Stomach smooth muscle (tissue), 2 donors: ENCODE measurements around the gene ALDH1L1.

Experiments used
- H3K27ac ChIP-seq: one replicate; pipeline ENCODE4 v1.7.0; 2013; ENCODE audit warnings: mild to moderate bottlenecking, low read length, inconsistent platforms
- H3K27me3 ChIP-seq, 2 donors: one replicate each; pipeline ENCODE4 v1.7.0; 2013; ENCODE audit warnings: low read length in 2 of 2; ENCODE audit not compliant: insufficient read depth in 2 of 2, control insufficient read depth in 1 of 2
- H3K36me3 ChIP-seq, 2 donors: one replicate each; pipeline ENCODE4 v1.7.0; 2013; ENCODE audit warnings: low read length in 2 of 2; ENCODE audit not compliant: control insufficient read depth in 2 of 2, insufficient read depth in 2 of 2
- H3K4me1 ChIP-seq: one replicate; pipeline ENCODE4 v1.7.0; 2013; ENCODE audit warnings: low read length; ENCODE audit not compliant: control insufficient read depth, insufficient read depth
- H3K4me3 ChIP-seq, 2 donors: one replicate each; pipeline ENCODE4 v1.7.0; 2013; ENCODE audit warnings: low read length in 2 of 2
- H3K9ac ChIP-seq, 2 donors: one replicate each; pipeline ENCODE4 v1.7.0; 2013; ENCODE audit warnings: low read length in 2 of 2, mild to moderate bottlenecking in 1 of 2
- H3K9me3 ChIP-seq, 2 donors: one replicate each; pipeline ENCODE4 v1.7.0; 2013; ENCODE audit warnings: low read length in 2 of 2; ENCODE audit not compliant: control insufficient read depth in 2 of 2
- donor health status: healthy.
- donor health status: Pancreatic carcinoma.

The ALDH1L1 gene

GRCh38 chr3:126109146-126109879 is 71.1 kb downstream of the ALDH1L1 start:
- Histone ChIP-seq H3K9ac (no peak overlapping the region), H3K9me3 (no peaks in the 10 kb centered on the region), H3K27me3 (no peaks in the 10 kb centered on the region), H3K36me3 (peaks cover 0 to 12% of the 10 kb centered on the region in 2 donors), H3K27ac (no peak overlapping the region), H3K4me1 (no peaks in the 10 kb centered on the region), H3K4me3 (no peak overlapping the region)

DNA sequence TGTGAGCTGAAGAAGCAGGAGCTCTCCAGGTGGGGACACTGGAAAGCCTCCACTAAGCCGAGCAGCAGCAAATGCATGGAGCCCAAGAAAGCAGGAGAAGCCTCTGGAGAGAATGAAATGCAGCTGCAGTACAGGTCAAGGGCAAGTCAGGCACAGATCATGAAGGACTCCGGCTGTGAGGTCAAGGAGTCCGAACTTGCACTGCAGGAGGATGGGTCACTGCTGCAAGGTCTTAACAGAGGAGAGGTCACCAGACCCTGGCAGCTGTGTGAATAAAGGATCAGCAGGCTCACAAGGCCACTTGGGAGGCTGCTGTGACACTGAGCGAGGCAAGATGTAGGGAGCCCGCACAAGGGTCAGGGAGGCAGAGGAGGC is 71.7 kb downstream of the ALDH1L1 start:
- H3K4me1 ChIP-seq: no peaks in the 10 kb centered on the region
- H3K4me3 ChIP-seq: no peak overlapping the region
- no peak overlapping the region for H3K27ac ChIP-seq
- H3K27me3 ChIP-seq: no peaks in the 10 kb centered on the region
- H3K9me3 ChIP-seq: no peaks in the 10 kb centered on the region
- no peak overlapping the region for H3K9ac ChIP-seq
- peaks cover 0 to 12% of the 10 kb centered on the region in 2 donors for H3K36me3 ChIP-seq

DNA sequence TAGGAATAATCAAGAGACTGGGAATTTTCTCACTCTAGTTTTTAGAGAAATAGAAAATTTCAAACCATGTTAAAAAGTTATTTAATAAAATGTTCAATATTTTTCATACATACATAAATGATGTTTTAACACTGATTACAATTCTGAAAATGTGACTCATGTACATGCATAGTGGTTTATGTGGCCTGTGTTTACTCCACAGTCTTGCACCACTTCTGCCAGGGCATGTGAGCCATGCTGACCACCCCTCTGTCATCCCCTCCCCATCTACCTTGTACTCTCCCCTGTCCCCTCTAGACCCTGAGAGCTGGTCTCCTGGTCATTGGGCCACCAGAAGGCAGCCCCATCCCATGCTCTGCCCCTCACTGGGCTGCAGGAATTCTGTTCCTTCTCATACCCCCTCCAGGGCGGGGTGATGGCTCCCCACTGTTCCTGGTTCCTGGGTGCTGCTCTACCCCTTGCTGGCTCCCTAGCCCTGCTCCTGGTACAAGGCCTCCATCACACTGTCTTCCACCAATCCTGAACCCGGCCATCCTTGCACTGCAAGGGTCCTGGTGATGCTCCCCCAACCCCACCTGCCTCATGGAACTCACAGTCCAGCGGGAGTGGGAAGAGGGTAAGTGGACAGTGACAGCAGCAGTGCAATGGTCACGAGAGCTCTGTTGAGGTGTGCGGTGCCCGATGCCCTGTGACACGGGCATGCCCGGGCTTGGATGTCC is 72.3 kb downstream of the ALDH1L1 start:
- peaks cover 0 to 12% of the 10 kb centered on the region in 2 donors for H3K36me3 ChIP-seq
- H3K4me3 ChIP-seq: no peak overlapping the region
- no peak overlapping the region for H3K9ac ChIP-seq
- H3K9me3 ChIP-seq: no peaks in the 10 kb centered on the region
- H3K27me3 ChIP-seq: no peaks in the 10 kb centered on the region
- H3K27ac ChIP-seq: no peak overlapping the region
- peaks cover 4% of the 10 kb centered on the region for H3K4me1 ChIP-seq

GRCh38 chr3:126107203-126107939 is 73.0 kb downstream of the ALDH1L1 start:
- H3K27ac ChIP-seq: no peak overlapping the region
- H3K4me1 ChIP-seq: peaks cover 11% of the 10 kb centered on the region
- H3K9ac ChIP-seq: no peak overlapping the region
- no peaks in the 10 kb centered on the region for H3K9me3 ChIP-seq
- no peak overlapping the region for H3K4me3 ChIP-seq
- H3K36me3 ChIP-seq: peaks cover 0 to 12% of the 10 kb centered on the region in 2 donors
- H3K27me3 ChIP-seq: no peaks in the 10 kb centered on the region

- no peaks in the 10 kb centered on the region for H3K9me3 ChIP-seq
- H3K36me3 ChIP-seq: peaks cover 0 to 12% of the 10 kb centered on the region in 2 donors
Observed at GRCh38 chr3:126106336-126107202, 73.8 kb downstream of the ALDH1L1 start.

DNA sequence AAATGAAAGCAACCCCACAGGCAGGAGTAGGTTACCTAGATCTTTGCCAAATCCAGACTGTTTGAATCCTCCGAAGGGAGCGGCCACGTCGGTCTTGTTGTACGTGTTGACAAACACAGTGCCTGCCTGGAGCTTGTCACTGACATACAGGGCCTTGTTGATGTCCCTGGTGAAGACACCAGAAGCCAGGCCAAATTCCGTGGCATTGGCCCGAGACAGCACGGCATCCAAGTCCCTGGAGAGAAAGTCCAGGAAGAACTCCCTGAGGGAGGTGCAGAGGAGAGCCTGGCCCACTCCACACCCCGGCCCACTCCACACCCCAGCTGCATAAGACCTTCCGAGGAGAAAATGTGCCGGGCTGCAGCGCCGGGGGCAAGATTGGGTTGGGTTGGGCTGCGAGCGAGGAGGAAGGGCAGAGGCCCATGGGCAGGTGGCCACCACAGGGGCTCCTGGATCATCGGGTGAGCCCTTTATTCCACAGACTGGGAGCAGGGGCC is 74.6 kb downstream of the ALDH1L1 start:
- Histone ChIP-seq H3K9me3 (no peaks in the 10 kb centered on the region), H3K4me1 (peaks cover 20% of the 10 kb centered on the region), H3K27ac (no peak overlapping the region), H3K9ac (no peak overlapping the region), H3K4me3 (no peak overlapping the region), H3K36me3 (peaks cover 0 to 12% of the 10 kb centered on the region in 2 donors), H3K27me3 (no peaks in the 10 kb centered on the region)

More at GRCh38 chr3:126106336-126107202, 73.8 kb downstream of the ALDH1L1 start:
- Histone ChIP-seq H3K4me1 (peaks cover 16% of the 10 kb centered on the region), H3K27me3 (no peaks in the 10 kb centered on the region), H3K9ac (no peak overlapping the region), H3K27ac (no peak overlapping the region), H3K4me3 (no peak overlapping the region)

GRCh38 chr3:126104742-126105605 is 75.4 kb downstream of the ALDH1L1 start:
- Histone ChIP-seq H3K9me3 (no peaks in the 10 kb centered on the region), H3K27ac (no peak overlapping the region), H3K4me1 (peaks cover 20% of the 10 kb centered on the region), H3K36me3 (peaks cover 0 to 12% of the 10 kb centered on the region in 2 donors), H3K4me3 (no peak overlapping the region), H3K9ac (no peak overlapping the region), H3K27me3 (no peaks in the 10 kb centered on the region)

DNA sequence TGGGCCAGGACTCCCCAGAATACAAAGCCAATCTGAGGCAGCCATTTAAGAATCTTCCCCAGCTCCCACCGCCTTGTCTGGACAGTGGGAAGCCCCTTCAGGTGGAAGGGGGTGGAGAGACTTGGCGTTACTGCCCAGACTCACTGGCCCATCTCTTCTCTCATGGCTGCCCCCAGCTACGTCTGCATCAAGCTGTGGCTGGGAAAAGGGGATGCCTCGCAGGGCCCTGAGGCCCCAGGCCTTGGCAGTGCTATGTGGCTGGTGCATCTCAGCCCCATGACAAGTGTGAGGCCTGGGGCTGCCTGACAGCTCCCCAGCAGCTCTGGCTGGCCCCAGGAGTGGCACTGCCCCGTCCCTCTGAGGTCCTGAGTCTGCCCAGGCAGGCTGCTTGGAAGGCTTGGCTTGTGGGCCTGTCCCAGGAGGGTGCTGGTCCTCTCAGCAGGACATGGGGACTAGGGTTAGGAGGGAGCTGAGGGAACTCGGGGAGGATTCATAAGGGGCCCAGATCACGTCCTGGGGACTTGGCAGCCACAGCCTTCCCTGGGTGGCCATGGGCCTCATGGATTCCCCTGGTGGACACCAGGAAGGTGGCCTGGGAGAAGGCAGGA is 76.3 kb downstream of the ALDH1L1 start:
- no peaks in the 10 kb centered on the region for H3K27me3 ChIP-seq
- no peaks in the 10 kb centered on the region for H3K9me3 ChIP-seq
- H3K4me1 ChIP-seq: peaks cover 20% of the 10 kb centered on the region
- H3K9ac ChIP-seq: no peak overlapping the region
- H3K36me3 ChIP-seq: peaks cover 0 to 12% of the 10 kb centered on the region in 2 donors
- no peak overlapping the region for H3K27ac ChIP-seq
- no peak overlapping the region for H3K4me3 ChIP-seq
